NCI-H187 treated with DMSO at 0.1 percent for 48 hours (cell line): ENCODE measurements around the gene TCFL5.

Source experiments
- DNase-seq: peaks from one replicate; lab custom pipeline; 2025; lab: John Stamatoyannopoulos, UW

TCFL5 gene

GRCh38 chr20:62861726-62862336 lies at the start of gene TCFL5:
Gene TCFL5, minus strand, starts transcription at chr20:62861822. Its CDS starts 152 bp downstream, at chr20:62861670.
- no peak for DNase-seq

DNA sequence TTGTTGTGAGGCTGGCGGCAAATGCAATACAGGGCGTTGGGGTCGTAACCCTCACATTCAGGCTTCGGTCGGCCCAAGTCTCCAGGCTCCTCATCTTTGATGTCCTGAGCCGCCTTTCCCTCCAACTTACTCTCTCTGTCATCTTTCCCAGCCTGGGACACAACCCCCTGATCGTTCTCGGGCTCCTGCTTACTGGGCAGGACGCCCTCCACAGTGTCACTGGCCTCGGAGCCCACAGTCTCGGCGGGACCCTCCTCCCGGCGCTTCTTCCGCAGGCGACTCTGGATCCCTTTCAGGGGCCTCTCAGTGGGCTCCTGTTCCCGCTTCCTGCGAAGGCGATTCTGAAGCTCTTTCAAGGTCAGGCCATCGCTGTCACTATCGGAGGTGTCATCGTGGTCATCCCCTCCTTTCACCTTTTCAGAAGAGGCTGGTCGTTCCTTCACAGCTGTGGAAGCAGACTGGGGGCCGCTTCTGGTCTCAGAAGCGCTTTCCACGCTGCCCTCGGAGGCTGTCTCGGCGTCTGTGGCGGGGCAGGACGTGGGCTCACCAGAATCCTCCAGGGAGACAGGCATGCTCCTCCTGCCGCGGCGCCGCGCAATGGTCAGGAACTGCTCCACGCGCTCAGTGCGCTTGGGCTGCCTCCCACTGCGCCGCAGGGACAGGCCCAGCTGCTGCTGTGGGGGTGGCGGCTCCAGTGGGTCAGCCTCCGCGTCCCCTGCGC lies 49.3 kb upstream of the TCFL5 start:
- DNase-seq, result no peak

DNA sequence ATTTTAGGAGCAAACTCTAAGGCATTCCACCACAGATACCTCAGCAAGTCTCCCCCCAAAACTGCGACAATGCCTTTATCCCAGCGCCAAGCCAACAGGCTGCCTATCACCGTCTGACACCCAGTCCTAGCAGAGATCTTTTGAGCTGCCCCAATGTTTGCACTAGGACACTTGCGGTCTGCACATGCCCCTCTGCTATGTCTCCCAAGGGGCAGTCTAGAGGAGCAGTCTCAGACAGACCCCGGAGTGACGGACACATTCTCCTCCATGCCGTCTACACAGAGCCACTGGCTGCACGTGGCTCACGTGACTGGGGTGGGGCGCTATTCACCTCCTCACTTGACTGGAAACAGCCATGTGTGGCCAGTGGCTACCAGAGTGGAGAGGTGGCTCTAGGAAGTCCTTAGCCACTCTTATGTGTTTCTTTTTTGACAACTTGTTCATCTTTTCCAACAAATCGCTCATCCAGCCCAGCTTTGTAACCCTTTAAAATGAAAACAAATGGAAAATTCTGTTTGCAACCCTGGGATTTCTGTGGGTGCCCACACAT lies 48.7 kb upstream of the TCFL5 start:
- no peak for DNase-seq

DNA sequence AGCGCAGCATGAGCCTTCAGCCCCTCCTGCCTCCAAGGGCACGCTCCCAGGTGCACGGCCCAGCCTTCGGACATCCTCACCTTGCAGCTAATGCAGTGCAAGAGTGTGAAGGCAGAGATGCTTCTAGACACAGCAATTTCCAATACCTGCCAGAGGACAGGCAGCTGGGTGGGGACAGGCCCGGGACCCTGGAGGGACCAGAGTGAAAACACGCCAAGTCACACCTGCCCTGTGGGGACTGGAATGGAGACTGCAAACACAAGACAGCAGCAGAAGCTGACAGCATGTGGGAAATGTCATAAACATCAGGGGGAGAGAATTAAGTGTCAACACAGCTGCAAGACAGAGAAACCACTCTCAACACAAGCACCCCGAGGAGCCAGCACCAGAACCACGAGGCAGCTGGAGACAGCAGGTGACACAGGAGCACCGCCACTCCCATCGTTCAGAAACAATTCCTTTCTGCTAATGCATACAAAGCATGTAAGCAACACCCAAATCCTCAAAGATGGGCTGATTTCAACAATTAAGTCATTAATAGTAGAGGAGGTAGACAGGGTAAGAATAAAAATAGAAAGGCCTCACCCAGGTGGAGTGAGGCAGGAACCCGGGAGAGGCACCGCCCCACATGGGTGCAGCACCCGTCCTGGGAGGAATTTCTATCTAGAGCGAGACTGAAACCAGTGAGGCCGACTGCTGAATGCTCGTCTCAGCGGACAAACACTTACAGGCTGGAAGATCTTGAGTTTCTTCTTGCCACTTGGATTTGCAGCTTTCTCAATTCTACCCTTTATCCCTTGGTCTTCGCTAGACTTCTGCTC lies 47.6 kb upstream of the TCFL5 start:
- DNase-seq, result peak; percentile 91

DNA sequence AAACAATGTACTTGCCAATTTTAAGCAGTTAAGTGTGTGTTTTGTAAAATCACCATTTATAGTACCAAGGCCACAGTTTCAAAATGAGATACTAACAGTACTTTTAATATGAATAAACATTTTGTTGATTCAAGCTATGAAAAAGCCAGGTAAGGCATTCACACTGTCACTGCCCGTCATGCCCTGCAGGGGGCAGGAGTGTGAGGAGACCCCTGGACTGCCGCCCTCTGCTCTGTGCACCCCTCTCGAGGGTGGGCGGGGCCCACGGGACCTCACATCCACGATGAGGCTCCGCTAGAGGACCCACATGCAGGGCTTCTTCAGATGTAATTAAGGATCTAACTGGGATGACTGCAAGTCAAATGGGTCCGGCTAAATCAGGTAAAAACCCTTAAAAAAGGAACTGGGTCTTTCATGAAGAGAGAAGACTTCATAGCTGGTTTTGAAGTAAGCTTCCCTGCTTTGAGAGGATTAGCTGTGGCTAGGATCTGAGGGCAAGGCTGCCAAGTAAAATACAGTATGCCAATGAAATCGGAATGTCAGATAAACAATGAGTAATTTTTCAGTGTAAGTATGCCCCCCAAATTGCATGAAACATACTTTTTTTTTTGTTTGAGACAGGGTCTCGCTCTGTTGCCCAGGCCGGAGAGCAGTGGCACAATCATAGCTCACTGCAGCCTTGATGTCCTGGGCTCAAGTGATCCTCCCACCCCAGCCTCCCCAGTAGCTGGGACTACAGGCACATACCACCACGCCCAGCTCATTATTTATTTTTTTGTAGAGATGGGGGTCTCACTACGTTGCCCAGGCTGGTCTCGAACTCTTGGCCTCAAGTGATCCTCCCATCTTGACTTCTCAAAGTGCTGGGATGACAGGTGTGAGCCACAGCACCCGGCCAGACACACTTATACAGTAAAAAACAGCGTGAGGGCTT lies 46.0 kb upstream of the TCFL5 start:
- no peak for DNase-seq

- no peak for DNase-seq
These were observed 45.2 kb upstream of the TCFL5 start for GRCh38 chr20:62906647-62907375.

GRCh38 chr20:62906209-62906608 lies 44.6 kb upstream of the TCFL5 start:
- no peak for DNase-seq

- no peak for DNase-seq
These were observed 44.0 kb upstream of the TCFL5 start for GRCh38 chr20:62905536-62906117.

DNA sequence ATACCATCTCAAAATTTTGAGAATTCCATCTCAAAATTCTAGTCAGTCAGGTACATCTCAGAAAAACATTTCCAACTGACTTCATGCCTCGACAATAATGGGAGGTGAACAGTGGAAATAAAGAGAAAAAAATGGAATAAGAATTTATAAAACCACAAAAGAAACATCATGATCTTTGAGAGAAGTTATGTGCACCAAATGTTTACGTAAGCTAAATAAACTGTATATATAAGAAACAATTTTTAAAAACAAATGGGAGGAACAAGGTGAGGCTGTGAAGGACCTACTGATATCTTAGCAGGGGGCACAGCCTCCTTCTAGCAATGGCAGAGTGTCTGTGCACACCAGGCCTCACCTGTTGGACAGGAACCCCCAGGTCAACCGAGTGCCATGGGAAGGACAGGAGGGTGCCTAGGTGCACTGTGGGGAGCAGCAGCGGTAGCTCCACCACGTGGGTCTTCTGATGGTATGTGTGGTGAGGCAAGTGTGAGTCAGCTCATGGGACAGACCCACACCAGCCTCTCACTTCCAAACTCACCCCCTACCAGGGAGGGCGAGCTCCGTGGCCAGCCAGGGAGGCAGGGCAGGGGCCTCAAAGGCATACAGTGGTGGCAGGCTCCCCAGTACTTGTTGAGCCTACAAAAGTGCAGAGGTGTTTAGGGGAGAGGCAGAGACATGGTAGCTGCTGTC lies 41.4 kb upstream of the TCFL5 start:
- DNase-seq, result no peak

- no peak for DNase-seq
These were observed 40.3 kb upstream of the TCFL5 start for GRCh38 chr20:62901891-62902290.

GRCh38 chr20:62900692-62901584 lies 39.3 kb upstream of the TCFL5 start:
- no peak for DNase-seq

DNA sequence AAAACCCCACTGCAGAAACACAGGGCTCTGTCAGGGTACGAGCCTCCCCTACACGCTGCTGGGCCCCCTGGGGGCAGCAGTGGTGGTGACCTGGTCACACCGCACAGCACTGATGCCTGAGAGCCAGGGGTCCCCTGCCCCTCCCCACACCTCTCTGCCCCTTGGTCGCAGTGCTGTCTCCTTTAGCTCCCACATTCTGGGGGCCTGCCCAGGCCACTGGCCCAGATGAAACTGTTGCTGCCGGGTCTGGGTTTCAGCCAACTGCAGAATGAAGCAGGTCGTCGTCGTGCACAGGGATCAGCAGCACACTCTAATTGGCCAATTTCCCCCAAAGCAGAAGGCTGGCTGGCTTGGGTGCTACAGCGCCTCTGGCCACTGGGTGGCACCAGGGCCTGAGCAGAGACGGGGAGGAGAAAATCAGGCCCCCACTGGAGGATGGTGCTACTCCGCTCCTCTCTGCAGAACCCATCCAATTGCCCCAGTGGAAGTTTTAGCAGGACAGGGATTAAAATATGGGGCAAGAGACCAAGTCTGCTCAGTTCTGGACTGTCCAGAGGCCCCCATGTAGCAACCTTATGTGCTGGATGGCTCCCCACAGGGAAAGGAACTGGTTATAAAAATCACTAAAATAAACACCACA lies 38.5 kb upstream of the TCFL5 start:
- no peak for DNase-seq

- DNase-seq, result no peak
These were observed 38.0 kb upstream of the TCFL5 start for GRCh38 chr20:62899633-62900051.

GRCh38 chr20:62898970-62899632 lies 37.5 kb upstream of the TCFL5 start:
- peak; percentile 46 for DNase-seq

- no peak for DNase-seq
These were observed 36.7 kb upstream of the TCFL5 start for GRCh38 chr20:62898093-62898964.

DNA sequence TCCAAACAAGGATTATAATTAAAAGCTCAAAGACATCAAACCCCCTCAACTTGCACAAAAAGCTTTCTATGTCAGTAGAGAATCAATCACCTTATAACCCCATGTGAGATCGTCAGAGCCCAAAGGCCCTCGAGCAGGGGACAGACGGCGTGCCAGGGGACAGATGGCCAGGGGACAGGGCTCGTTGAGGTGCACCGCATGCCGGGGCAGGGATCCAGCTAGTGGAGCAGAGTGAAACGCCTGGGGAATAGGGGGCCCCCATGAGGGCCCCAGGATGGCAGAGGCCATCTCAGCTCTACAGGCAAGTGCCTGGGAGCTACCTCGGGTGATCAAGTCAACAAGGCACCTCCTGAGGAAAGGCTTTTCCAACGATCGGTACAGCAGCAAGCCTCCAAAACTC lies 36.0 kb upstream of the TCFL5 start:
- DNase-seq, result no peak

DNA sequence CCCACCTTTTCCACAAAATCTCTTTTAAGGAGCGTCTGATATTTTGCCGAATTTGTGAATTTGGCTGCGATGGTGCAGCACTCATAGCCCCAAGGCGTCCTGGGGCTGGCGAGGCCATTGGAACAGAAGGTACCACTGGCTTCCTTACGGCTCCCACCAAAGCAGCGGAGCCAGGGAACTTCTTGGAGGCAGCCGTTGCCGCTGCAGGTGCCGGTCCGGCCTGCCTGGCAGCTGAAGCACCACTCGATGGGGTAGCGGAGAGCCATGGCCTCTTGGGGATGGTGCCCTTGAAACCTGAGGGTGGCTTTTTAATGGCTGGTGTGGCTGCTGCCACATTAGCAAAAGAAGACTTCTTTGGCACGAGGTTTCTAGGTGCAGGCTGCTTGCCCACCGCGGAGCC lies 34.9 kb upstream of the TCFL5 start:
- no peak for DNase-seq
